ENCODE measurements around the gene ADRB1. TPM values are rescaled to one million over a fixed set of nuclear protein-coding genes. Genes with fewer than 3 reads are reported as not detected.

The ADRB1 gene
- total and polyA plus RNA-seq, 8 donors: 0.49 to 2.1 (median 0.97) TPM

GRCh38 chr10:114033566-114033965 lies 10.1 kb upstream of the ADRB1 start:
- H3K27ac ChIP-seq: no peak overlapping the region
- intact Hi-C loops (cut with DNase I): no loop called here
- H3K27me3 ChIP-seq: no peaks in the 10 kb centered on the region
- no peak overlapping the region for H3K4me3 ChIP-seq
- no peaks in the 10 kb centered on the region for H3K36me3 ChIP-seq
- no peaks in the 10 kb centered on the region for H3K4me1 ChIP-seq
- no peak for DNase-seq
- no peak for TF ChIP-seq CTCF (IDR thresholded peaks at IDR 0.05)
- ATAC-seq: no peak
- 62 to 79% methylated on average over 3 of the region's 3 CpGs for WGBS, 2 donors
- no peaks in the 10 kb centered on the region for H3K9me3 ChIP-seq
- FAIRE-seq: no peak

- ATAC-seq: no peak
- WGBS, 2 donors: 86 to 89% methylated on average over 12 of the region's 12 CpGs
Observed at GRCh38 chr10:114034923-114035645, 8.6 kb upstream of the ADRB1 start.

GRCh38 chr10:114035791-114036190 lies 7.9 kb upstream of the ADRB1 start:
- Histone ChIP-seq H3K27me3 (no peaks in the 10 kb centered on the region), H3K27ac (no peak overlapping the region), H3K36me3 (no peaks in the 10 kb centered on the region), H3K9me3 (no peaks in the 10 kb centered on the region), H3K4me1 (no peaks in the 10 kb centered on the region), H3K4me3 (no peak overlapping the region)
- no peak for DNase-seq
- no peak for TF ChIP-seq CTCF (IDR thresholded peaks at IDR 0.05)
- intact Hi-C loops (cut with DNase I): no loop called here
- 94 to 95% methylated on average over 5 of the region's 5 CpGs for WGBS, 2 donors
- no peak for ATAC-seq
- FAIRE-seq: no peak

More at GRCh38 chr10:114034923-114035645, 8.6 kb upstream of the ADRB1 start:
- H3K27me3 ChIP-seq: no peaks in the 10 kb centered on the region
- no peaks in the 10 kb centered on the region for H3K36me3 ChIP-seq
- H3K4me1 ChIP-seq: no peaks in the 10 kb centered on the region
- FAIRE-seq (no peak), DNase-seq (no peak)
- H3K9me3 ChIP-seq: no peaks in the 10 kb centered on the region
- intact Hi-C loops (cut with DNase I): no loop called here
- no peak overlapping the region for H3K27ac ChIP-seq
- TF ChIP-seq CTCF (IDR thresholded peaks at IDR 0.05): no peak
- H3K4me3 ChIP-seq: no peak overlapping the region

- TF ChIP-seq CTCF (IDR thresholded peaks at IDR 0.05): no peak
- no peak overlapping the region for H3K27ac ChIP-seq
- H3K4me3 ChIP-seq: no peak overlapping the region
- no peaks in the 10 kb centered on the region for H3K27me3 ChIP-seq
- no peaks in the 10 kb centered on the region for H3K36me3 ChIP-seq
- no peaks in the 10 kb centered on the region for H3K4me1 ChIP-seq
- DNase-seq (no peak), ATAC-seq (no peak), FAIRE-seq (no peak)
- intact Hi-C loops (cut with DNase I): no loop called here
- no peaks in the 10 kb centered on the region for H3K9me3 ChIP-seq
- WGBS, 2 donors: 82 to 89% methylated on average over 3 of the region's 3 CpGs
Observed at GRCh38 chr10:114038819-114039218, 4.8 kb upstream of the ADRB1 start.

- Histone ChIP-seq H3K27ac (no peak overlapping the region), H3K27me3 (no peaks in the 10 kb centered on the region), H3K36me3 (no peaks in the 10 kb centered on the region), H3K4me3 (no peak overlapping the region), H3K4me1 (no peaks in the 10 kb centered on the region), H3K9me3 (no peaks in the 10 kb centered on the region)
- no peak for FAIRE-seq
- intact Hi-C loops (cut with DNase I): no loop called here
- TF ChIP-seq CTCF (IDR thresholded peaks at IDR 0.05): no peak
- no peak for ATAC-seq
- 89 to 91% methylated on average over 8 of the region's 8 CpGs for WGBS, 2 donors
- DNase-seq: no peak
Observed at GRCh38 chr10:114041166-114041565, 2.5 kb upstream of the ADRB1 start.
